ENCODE measurements around the gene FILIP1L. TPM values are rescaled to one million over a fixed set of nuclear protein-coding genes. Genes with fewer than 3 reads are reported as not detected.

Gene FILIP1L
- total and polyA plus RNA-seq, 2 of the 4 experiments (the other 2 are of a cell fraction): 11.5 to 19.9 TPM

DNA sequence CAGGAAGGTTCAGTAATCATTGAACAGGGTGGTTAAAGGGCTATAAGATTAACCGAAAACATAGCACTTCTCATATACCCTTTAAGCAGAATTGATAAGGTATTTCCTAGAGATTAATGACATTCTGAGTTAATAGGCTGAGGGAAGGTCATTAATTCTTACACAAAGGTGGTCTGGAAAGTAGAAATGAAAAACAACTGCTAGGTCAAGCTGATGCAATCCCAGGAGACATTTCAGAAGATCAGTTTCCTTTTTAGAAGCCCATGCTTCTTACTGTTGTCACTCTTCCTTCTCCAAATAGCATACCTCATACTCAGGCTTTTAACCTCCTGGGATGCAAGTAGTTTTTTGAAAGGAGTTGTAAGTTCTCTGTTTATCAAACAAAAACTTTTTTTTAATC is 8.8 kb downstream of the FILIP1L start:
- Histone ChIP-seq H2AK5ac (ENCODE audit: low read depth, low read length) (peak overlapping the region; percentile 13; the same call in 1 of the 2 replicates), H4K20me1 (ENCODE audit: insufficient read depth, low read length) (peaks cover 3% of the 10 kb centered on the region; the same call in 1 of the 2 replicates), H3K4me2 (ENCODE audit: low read depth, low read length) (peak overlapping the region; percentile 7; the same call in 1 of the 2 replicates), H3K23ac (ENCODE audit: low read depth, low read length) (peak overlapping the region; percentile 70; the same call in 1 of the 2 replicates), H3K27me3 (ENCODE audit: control insufficient read depth, insufficient read depth, low read length) (no peaks in the 10 kb centered on the region), H2AK9ac (replicated peaks; ENCODE audit: low read depth, low read length, poor library complexity) (no peak overlapping the region), H3K36me3 (ENCODE audit: control insufficient read depth, insufficient read depth, low read length) (no peaks in the 10 kb centered on the region), H3K18ac (ENCODE audit: low read depth, low read length) (peak overlapping the region; percentile 93), H3K56ac (ENCODE audit: extremely low read depth, insufficient read depth, low read length) (peak overlapping the region; percentile 34; the same call in 1 of the 2 replicates), H4K5ac (ENCODE audit: low read depth, low read length) (peak overlapping the region; percentile 66), H2BK15ac (ENCODE audit: low read depth, low read length) (peak overlapping the region; percentile 9; the same call in 1 of the 3 replicates), H3K9ac (ENCODE audit: low read depth, low read length) (no peak overlapping the region), H3K79me1 (ENCODE audit: low read depth in 1 of 2, low read length in 2 of 2) (no peaks in the 10 kb centered on the region), H3K9me3 (ENCODE audit: control insufficient read depth, insufficient read depth, low read length) (no peaks in the 10 kb centered on the region), H3K4ac (ENCODE audit: low read depth, low read length) (peak overlapping the region; percentile 28; the same call in 1 of the 2 replicates), H2BK5ac (ENCODE audit: low read depth, low read length, poor library complexity, severe bottlenecking) (peak overlapping the region; percentile 50), H2BK20ac (ENCODE audit: low read depth, low read length) (peak overlapping the region; percentile 54), H3K9me1 (ENCODE audit: insufficient read depth, low read length) (peaks cover 9% of the 10 kb centered on the region), H4K91ac (ENCODE audit: insufficient read depth, low read depth, low read length) (peak overlapping the region; percentile 30), H3K4me1 (ENCODE audit: control insufficient read depth, insufficient read depth, low read length) (peaks cover 26% of the 10 kb centered on the region), H2AFZ (replicated peaks; ENCODE audit: low read length, poor library complexity) (no peak overlapping the region), H3K27ac (ENCODE audit: insufficient read depth, low read length) (peak overlapping the region; percentile 58; the same call in 1 of the 2 replicates), H3K14ac (replicated peaks; ENCODE audit: low read depth, low read length) (0 out of 2 replicates have a peak overlapping the region, but pooled peaks have one; percentile 10), H4K8ac (ENCODE audit: low read depth in 2 of 2, low read length in 2 of 2) (peak overlapping the region; percentile 27 to 83; a peak in 3 of 4 replicates), H3K4me3 (ENCODE audit: insufficient read depth, low read depth, low read length) (no peak overlapping the region), H2BK120ac (ENCODE audit: low read depth, low read length) (peak overlapping the region; percentile 89)
- no peak for ATAC-seq (ENCODE audit: low read depth)
- no TSS peak for BruUV-seq (replicated peaks)
- WGBS, 2 experiments (ENCODE audit: extremely low coverage in 2 of 2, insufficient read length in 1 of 2): no CpG with 5 or more reads among the region's 1 CpG
- CTCF ChIA-PET: interaction anchor here (1.2 to 1.3 kb wide), 2 partner anchors 8 to 14 kb away, joined by 3 to 5 read pairs; partner anchors contain the start of gene FILIP1L
- in situ Hi-C loops (cut with MboI; ENCODE audit: low sequenced_read_pairs): no loop called here
- DNase-seq: peak; percentile 39
- TF ChIP-seq SMC3 (IDR thresholded peaks at IDR 0.05; ENCODE audit: low read depth, low read length): no peak
- TF ChIP-seq CEBPB (IDR thresholded peaks at IDR 0.05; ENCODE audit: low read depth, low read length): peak; percentile 62; the same call in 1 of the 2 replicates
- dilution Hi-C loops (cut with HindIII; ENCODE audit: low sequenced_read_pairs, unreplicated experiment): no loop called here
- intact Hi-C loops (cut with micrococcal nuclease): no loop called here
- POLR2A ChIA-PET (ENCODE audit: unreplicated experiment): no interaction called here

Measured in IMR-90 (cell line).